GM04503 (cell line): ENCODE results near the gene MFAP3L.

ENCODE experiments used
- DNase-seq: peaks from one replicate; pipeline ENCODE4 v3.0.0-alpha.2; 2012; ENCODE audit warnings: low read depth

Gene MFAP3L

GRCh38 chr4:169941141-169941540 lies 85.1 kb downstream of the MFAP3L start:
- DNase-seq, result no peak

GRCh38 chr4:169940460-169940859 lies 85.7 kb downstream of the MFAP3L start:
- DNase-seq, result no peak
